Adrenal gland (tissue), 12 donors: ENCODE results near the gene PATL1. TPM values are rescaled to one million over a fixed set of nuclear protein-coding genes. Genes with fewer than 3 reads are reported as not detected.
"Not testable (repeated sequence)": the region's sequence is repeated elsewhere in the genome, so short reads cannot be mapped to it uniquely, and the experiment has no call there.

Experiments used
- DNase-seq, 7 donors: peaks; one replicate each; pipeline ENCODE4 v3.0.0-alpha.2; 2019 to 2020
- H3K27ac ChIP-seq, 5 donors: fragments of 200-600 bp; sonication (generic) in 4 of 5; 1 replicate in 3 of 5; 2 replicates in 2 of 5; pipeline versions ENCODE4 v1.5.1 to v1.8.0; 2016 to 2020; ENCODE audit warnings: mild to moderate bottlenecking in 1 of 5
- H3K27me3 ChIP-seq: fragments of 200-600 bp; 2 replicates; pipeline ENCODE4 v1.8.0; 2021
- H3K36me3 ChIP-seq, 2 donors: fragments of 200-600 bp; replicated peaks in 1 of 2; 1 replicate in 1 of 2; 2 replicates in 1 of 2; pipeline versions ENCODE4 v1.5.1 to v1.8.0; 2018 to 2022
- H3K4me1 ChIP-seq, 2 donors: fragments of 200-600 bp; replicated peaks in 1 of 2; 1 replicate in 1 of 2; 2 replicates in 1 of 2; pipeline versions ENCODE4 v1.5.1 to v1.8.0; 2018 to 2021
- H3K4me3 ChIP-seq, 4 donors: fragments of 200-600 bp; sonication (generic) in 3 of 4; one replicate each; pipeline ENCODE4 v1.5.1; 2016 to 2018
- H3K9me3 ChIP-seq, 3 donors: fragments of 200-600 bp; sonication (generic) in 1 of 3; replicated peaks in 1 of 3; 1 replicate in 2 of 3; 2 replicates in 1 of 3; pipeline versions ENCODE4 v1.5.1 to v1.8.0; 2016 to 2021
- CTCF ChIP-seq, 6 experiments: fragments of 450-650 bp in 4 of 6; fragments of 200-600 bp in 2 of 6; sonication (generic) in 1 of 6; IDR thresholded peaks; 1 replicate in 5 of 6; 2 replicates in 1 of 6; pipeline versions ENCODE4 v1.5.1 to v1.8.0; 2016 to 2021; ENCODE audit warnings: antibody characterized with exemption in 6 of 6, mild to moderate bottlenecking in 2 of 6, moderate library complexity in 1 of 6
- POLR2A ChIP-seq, 2 donors: fragments of 450-650 bp; IDR thresholded peaks; one replicate each; pipeline ENCODE4 v1.6.1; 2017; ENCODE audit warnings: antibody characterized with exemption in 2 of 2, mild to moderate bottlenecking in 2 of 2, moderate library complexity in 1 of 2
- WGBS, 4 donors: extraction: QIAGEN DNeasy Blood & Tissue Kit in 2 of 4; methylation state at CpG; one replicate each; pipeline versions ENCODE4 v1.1.5 to v1.1.7; 2013 to 2017; 5-methylcytosine and 5-hydroxymethylcytosine counted together
- intact Hi-C, 2 donors: fragments of 100-400 bp; cut with DNase I; formaldehyde crosslinking; loops; one replicate each; pipeline versions ENCODE4 v1.14.1 to v1.15.0; 2022 to 2023
- polyA plus RNA-seq, 3 donors: library from polyadenylated mRNA; stranded (reverse); fragments of 200-250 nt in 2 of 3; fragments of 350-450 nt in 1 of 3; fragmentation: Illumina TruSeq in 1 of 3; extraction: RNeasy Lipid Tissue Mini Kit (QIAGEN cat#74804) in 1 of 3; gene quantifications; one replicate each; pipeline ENCODE4 v1.2.3, GENCODE V29; 2013 to 2014
- total RNA-seq, 9 donors: library from RNA; depleted of rRNA in 4 of 9; stranded (reverse); fragments of >200 nt in 4 of 9; fragments of 120-200 nt in 1 of 9; fragmentation: NEBNext Ultra II Directional in 1 of 9; extraction: Animal tissue kit (Norgen Biotek cat#: 25700) in 1 of 9; gene quantifications; one replicate each; pipeline versions ENCODE4 v1.1.0 to v1.2.4, GENCODE V29; 2013 to 2023
- donor health status: healthy with polysubstance abuse.
- donor health status: Bipolar disorder and iron deficiency.
- donor health status: DM: yes; HTN: yes; CAD: no.
- donor health status: DM: no; HTN: no; CAD: no.
- donor health status: DM: no; HTN: no; CAD: no.
- donor health status: DM: yes; HTN: yes; CAD: no.

PATL1 gene
- total and polyA plus RNA-seq, 12 donors, result 10.3 to 55.9 (median 19.5) TPM

GRCh38 chr11:59629996-59630395 lies 38.8 kb downstream of the PATL1 start:
- Histone ChIP-seq H3K4me1 (no peaks in the 10 kb centered on the region), H3K27ac (no peak overlapping the region), H3K27me3 (no peaks in the 10 kb centered on the region), H3K36me3 (no peaks in the 10 kb centered on the region), H3K9me3 (no peaks in the 10 kb centered on the region), H3K4me3 (no peak overlapping the region)
- TF ChIP-seq CTCF (IDR thresholded peaks at IDR 0.05), result no peak
- no peak for TF ChIP-seq POLR2A (IDR thresholded peaks at IDR 0.05)
- intact Hi-C loops, result no loop called here
- DNase-seq, result no peak

GRCh38 chr11:59626969-59627368 lies 41.9 kb downstream of the PATL1 start:
- intact Hi-C loops, H3K4me3 ChIP-seq, H3K27me3 ChIP-seq, DNase-seq, H3K27ac ChIP-seq, H3K9me3 ChIP-seq, H3K36me3 ChIP-seq, H3K4me1 ChIP-seq: not testable (repeated sequence)
- 91 to 94% (median 92%) methylated on average over 4 of the region's 4 CpGs for WGBS, 4 donors

- H3K4me3 ChIP-seq, result no peak overlapping the region
- no peaks in the 10 kb centered on the region for H3K4me1 ChIP-seq
- H3K9me3 ChIP-seq, result no peaks in the 10 kb centered on the region
- intact Hi-C loops, result no loop called here
- H3K36me3 ChIP-seq, result no peaks in the 10 kb centered on the region
- H3K27ac ChIP-seq, result no peak overlapping the region
- TF ChIP-seq POLR2A (IDR thresholded peaks at IDR 0.05), result no peak
- WGBS, 4 donors, result 84 to 92% (median 91%) methylated on average over 3 of the region's 3 CpGs
- no peak for DNase-seq
- H3K27me3 ChIP-seq, result no peaks in the 10 kb centered on the region
Observed at GRCh38 chr11:59625703-59626102, 43.1 kb downstream of the PATL1 start.

GRCh38 chr11:59617876-59618275 lies 51.0 kb downstream of the PATL1 start:
- WGBS, 4 donors, result 68 to 88% (median 78%) methylated on average over 1 of the region's 1 CpG
- no peak for DNase-seq
- TF ChIP-seq CTCF (IDR thresholded peaks at IDR 0.05), result no peak
- no peak for TF ChIP-seq POLR2A (IDR thresholded peaks at IDR 0.05)
- Histone ChIP-seq H3K4me1 (peaks cover 8 to 24% of the 10 kb centered on the region in 2 donors), H3K27ac (no peak overlapping the region), H3K27me3 (no peaks in the 10 kb centered on the region), H3K36me3 (no peaks in the 10 kb centered on the region), H3K4me3 (no peak overlapping the region), H3K9me3 (no peaks in the 10 kb centered on the region)
- intact Hi-C loops, result loop anchor here in 1 of 2 donors (5.0 kb wide), 1 partner anchor 66 kb away; no protein-coding TSS in a partner anchor

- Histone ChIP-seq H3K36me3 (no peaks in the 10 kb centered on the region), H3K4me3 (peak overlapping the region in 2 of 4 donors; percentile 17 to 56), H3K27ac (peak overlapping the region; percentile 60 to 93 (median 70)), H3K9me3 (no peaks in the 10 kb centered on the region), H3K4me1 (peaks cover 15 to 38% of the 10 kb centered on the region in 2 donors), H3K27me3 (no peaks in the 10 kb centered on the region)
- intact Hi-C loops, result loop anchor here in 1 of 2 donors (5.0 kb wide), 1 partner anchor 64 kb away; no protein-coding TSS in a partner anchor
- peak in 1 of 7 donors; percentile 99 for DNase-seq
- TF ChIP-seq CTCF (IDR thresholded peaks at IDR 0.05) (no peak), POLR2A (IDR thresholded peaks at IDR 0.05) (peak; percentile 13 to 68)
- 10 to 13% (median 12%) methylated on average over 18 of the region's 18 CpGs for WGBS, 4 donors
Observed at GRCh38 chr11:59616396-59616982, 52.3 kb downstream of the PATL1 start.
